Suppressor macrophage treated with lipopolysaccharide for 1 hour (primary cell): ENCODE measurements around the gene SLC6A6.
"Not testable (repeated sequence)": the region's sequence is repeated elsewhere in the genome, so short reads cannot be mapped to it uniquely, and the experiment has no call there.

Source experiments
- DNase-seq, 3 donors: peaks; one replicate each; pipeline ENCODE4 v3.0.0-alpha.2; 2020 to 2022

Gene SLC6A6

DNA sequence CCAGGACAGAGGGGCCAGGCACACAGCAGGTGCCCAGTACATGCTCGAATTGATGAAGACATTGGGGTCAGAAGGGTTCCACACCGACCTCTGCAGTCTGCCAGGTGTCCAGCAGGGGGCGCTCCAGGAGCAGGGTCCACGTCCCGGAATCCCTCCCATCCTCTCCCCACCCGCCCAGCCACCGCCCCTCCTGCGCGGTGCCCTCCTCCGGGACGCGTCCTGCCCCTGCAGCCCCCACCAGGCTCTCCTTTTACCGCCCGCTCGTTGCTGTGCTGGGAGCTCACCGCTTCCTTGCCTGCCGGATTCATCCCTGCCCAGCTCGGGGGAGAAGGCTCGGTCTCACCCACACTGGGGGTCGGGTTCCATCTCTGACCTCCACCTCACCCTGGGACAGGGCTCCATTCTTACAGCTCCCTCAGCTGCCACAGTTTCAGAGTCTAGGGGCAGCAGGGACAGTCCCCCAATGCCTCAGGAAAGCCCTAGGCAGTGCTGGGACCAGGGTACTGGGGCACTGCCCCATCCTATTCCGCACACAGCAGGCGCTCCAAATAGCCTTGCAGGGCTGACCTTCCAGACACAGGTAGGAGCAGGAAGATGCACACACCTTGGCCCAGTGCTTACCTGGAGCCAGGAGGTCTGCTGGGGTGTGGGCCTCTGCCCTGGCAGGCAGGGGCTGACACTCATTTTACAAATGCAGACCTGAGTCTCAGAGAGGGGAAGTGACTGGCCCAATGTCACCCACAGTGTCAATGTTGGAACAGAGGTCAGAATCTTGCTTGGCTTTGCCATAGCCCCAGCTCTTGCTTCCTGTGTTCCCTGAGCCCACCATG is 106.8 kb downstream of the SLC6A6 start:
- peak; percentile 53 to 77 (median 60) for DNase-seq

DNA sequence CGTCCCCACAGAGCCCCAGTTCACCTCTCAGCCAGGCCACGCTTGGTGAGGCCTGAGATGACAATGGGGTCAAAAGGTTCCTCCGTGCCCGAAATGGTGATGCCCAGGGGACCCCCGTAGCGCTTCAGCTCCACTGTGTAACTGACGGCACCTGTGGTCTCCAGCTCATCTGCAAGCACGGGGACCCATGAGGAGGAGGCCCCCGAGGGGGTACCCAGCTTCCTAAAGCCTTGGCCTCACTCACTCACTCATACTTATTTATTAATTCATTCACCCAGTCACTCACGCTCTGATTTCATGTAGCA is 107.3 kb downstream of the SLC6A6 start:
- no peak for DNase-seq

DNA sequence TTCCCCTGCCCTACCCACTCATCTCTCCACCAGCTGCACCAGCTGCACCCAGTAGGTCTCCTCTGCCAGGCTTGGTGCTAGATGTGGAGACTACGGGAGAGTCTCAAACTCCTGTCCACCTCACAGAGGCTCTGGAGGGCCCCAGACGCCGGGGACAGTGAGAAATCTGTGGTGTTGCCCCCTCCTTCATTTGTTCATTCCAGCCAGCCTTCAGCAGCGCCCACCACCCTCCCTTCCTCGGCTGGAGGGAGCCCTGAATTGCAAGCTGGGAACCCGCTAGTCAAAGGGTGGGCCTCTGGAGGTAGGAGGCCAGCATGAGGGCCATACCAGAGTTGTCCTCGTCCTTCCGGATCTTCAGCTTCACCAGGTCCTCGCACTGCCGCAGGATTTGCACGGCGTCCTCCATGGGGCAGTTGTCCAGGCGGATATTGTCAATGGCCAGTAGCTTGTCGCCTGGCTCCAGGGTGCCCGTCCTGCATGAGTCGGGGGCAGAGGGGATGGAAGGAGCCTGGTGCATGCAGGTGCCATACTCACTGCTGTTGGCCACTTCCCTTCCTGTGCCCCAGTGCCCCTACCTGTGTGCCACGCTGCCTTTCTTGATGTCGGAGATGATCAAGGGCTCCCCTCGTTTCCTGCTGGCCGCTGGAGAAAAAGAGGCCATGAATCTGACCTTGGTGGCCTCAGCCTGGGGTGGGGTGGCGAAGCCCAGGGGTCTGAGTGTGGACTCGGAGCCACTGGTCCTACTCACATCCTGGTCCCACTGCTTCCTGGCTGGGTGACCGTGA is 108.6 kb downstream of the SLC6A6 start:
- no peak for DNase-seq

DNA sequence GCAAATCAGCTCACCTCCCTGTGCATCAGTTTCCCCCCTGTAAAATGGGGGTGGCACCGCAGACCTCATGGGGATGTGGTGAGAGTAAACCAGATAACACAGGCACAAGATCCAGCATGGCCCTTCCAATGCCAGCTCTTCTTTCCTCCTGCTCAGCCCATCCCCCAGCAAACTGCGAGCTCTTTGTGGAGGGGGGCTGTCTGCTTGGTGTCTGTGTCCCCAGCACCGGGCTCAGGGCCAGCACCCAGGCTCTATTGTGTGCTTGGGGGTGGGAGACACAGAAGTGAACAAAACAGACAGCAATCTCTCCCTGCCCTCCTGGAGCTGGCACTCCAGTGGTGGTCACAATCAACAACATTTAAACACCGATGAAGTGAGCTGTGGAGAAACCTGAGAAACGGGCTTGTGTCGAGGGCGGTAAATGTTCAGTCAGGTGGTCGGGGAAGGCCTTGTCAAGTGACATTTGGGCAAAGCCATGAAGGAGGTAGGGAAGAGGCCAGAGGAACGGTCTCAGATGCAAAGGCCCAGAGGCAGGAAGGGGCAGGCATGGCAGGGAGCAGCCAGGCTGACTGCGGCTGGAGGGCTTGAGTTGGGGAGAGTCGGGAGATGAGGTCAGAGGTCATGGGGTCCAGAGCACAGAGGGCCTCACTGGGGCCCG is 109.3 kb downstream of the SLC6A6 start:
- no peak for DNase-seq

DNA sequence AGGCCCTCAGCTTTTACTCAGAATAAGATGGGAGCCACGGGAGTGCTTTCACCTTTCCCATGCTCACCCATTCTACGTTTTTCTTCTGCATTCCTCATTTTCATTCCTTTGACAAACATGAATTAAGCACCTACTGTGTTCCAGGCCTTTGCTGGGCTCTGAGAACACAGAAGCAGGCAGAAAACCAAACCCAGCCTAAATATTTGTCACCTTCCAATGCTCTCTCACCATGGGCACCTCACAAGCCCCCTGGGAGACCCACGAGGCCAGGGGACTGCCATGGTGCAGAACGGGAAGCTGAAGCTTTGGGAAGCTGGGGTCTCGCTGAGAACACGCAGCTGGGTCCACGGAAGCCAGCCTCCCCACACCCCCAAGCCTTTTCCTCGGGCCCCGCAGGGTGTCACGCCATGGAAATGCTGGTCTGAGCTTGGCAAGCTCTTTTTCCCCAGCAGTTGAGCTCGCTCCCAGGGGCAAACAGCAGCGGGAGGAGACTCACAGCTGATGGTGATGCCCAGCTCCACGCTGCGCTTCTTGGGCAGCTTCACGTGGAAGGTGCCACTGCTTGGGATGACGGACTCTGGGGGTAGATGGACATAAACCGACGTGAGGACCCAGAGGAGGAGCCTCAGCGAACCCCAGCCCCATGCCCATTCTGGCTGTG is 110.0 kb downstream of the SLC6A6 start:
- no peak for DNase-seq

DNA sequence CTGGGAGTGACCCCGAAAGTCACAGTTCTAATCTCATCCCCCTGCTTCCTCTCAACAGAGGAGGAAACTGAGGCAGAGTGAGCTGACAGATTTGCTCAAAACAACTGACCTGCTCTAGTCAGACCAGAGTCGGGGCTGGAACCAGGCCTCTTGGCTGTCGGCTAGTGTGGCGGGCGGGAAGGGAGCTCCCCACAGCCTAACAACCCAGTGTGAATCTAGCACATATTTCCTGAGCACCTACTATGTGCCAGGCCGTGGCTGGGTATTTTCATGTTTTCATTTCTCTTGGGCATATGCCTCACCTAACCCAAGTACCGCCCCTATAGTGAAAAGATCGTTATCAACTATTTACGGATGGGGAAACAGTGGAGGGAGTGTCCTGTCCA is 110.5 kb downstream of the SLC6A6 start:
- DNase-seq = no peak

DNA sequence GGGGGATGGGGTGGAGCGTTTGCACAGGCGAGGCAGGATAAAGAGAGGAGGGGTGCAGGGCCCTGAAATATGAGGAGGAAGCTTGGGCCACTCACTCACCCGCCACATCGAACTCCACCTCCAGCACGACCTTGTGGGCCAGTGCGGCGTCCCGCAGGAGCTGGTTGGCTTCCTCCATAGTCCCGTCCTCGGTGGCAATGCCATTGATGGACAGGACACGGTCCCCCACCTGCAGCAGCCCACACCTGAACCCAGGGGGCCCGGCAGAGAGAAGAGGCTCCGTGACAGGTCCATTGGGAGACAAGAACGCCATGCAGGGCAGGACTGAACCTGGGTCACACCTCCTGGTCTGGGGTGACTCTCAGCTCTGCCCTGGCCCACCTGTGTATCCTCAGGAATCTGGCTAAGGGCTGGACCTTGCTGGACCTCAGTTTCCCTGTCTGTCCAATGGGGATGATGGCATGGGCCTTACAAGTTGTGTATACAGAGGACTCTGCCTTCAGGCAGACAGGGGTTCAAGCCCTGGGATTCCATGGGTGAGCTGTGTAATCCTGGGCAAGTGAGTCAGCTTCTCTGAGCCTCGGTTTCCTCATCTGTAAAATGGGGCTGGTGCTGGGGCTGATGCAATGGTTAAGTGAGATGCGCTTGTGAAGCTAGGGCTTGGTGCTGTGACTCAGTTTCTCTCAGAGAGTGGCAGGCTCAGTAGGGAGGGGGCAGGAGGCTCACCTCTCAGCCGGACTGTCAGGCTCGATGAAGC is 111.3 kb downstream of the SLC6A6 start:
- no peak for DNase-seq

DNA sequence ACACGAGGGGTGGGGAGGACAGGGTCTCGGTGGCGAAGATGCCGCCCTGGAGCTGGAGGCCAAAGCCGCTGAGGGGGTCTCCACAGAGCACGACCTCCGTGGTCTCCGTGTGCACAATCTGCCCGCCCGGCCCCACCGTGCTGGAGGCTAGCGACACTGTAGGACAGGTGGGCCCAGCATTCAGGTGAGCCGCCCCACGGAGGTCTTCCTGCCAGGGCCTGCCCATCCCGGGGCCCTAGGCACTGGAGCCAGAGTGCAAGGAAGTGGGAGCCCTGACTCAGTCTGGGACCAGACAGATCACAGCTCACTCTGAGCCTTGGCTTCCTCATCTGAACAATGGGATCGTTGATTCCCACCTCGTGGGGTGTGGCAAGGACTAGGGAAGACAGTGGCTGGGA is 111.9 kb downstream of the SLC6A6 start:
- no peak for DNase-seq

DNA sequence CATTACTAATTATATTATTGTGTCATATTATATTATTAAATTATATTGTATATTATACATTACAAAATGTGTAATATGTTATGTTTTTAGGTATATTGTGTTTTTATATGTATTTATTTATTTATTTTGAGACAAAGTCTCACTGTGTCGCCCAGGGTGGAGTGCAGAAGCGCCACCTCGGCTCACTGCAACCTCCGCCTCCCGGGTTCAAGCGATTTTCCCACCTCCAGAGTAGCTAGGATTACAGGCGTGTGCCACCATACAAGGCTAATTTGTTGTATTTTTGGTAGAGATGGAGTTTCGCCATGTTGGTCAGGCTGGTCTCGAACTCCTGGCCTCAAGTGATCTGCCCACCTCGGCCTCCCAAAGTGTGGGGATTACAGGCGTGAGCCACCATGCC is 113.1 kb downstream of the SLC6A6 start:
- DNase-seq = not testable (repeated sequence)

DNA sequence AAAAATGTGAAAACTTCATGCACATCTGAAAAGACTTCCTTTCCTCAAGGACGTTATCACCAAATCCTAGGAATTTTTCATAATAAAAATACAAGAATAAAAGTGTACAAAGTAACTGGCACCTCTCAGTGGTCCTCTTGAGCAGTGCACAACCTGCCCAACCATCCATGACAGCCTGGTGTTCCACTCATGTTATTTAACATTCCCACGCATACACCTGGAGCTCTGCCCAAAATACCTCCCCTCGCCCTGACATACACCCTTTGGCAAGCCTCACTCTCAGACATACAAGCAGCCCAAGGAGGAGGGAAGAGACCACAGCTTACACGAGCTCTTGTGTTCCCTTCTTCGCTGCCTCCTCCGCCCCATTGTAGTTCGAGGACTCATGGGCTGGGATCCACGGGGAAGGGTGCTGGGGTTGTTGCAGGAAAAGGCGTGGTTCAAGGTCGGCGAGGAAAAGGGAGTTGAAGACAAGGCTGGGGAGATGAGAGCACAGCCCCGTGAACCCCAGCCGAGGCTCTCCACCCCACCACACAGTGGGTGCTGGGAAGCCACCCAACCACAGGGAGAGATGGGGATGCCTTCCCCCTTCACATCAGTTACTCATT is 114.4 kb downstream of the SLC6A6 start:
- DNase-seq = no peak

DNA sequence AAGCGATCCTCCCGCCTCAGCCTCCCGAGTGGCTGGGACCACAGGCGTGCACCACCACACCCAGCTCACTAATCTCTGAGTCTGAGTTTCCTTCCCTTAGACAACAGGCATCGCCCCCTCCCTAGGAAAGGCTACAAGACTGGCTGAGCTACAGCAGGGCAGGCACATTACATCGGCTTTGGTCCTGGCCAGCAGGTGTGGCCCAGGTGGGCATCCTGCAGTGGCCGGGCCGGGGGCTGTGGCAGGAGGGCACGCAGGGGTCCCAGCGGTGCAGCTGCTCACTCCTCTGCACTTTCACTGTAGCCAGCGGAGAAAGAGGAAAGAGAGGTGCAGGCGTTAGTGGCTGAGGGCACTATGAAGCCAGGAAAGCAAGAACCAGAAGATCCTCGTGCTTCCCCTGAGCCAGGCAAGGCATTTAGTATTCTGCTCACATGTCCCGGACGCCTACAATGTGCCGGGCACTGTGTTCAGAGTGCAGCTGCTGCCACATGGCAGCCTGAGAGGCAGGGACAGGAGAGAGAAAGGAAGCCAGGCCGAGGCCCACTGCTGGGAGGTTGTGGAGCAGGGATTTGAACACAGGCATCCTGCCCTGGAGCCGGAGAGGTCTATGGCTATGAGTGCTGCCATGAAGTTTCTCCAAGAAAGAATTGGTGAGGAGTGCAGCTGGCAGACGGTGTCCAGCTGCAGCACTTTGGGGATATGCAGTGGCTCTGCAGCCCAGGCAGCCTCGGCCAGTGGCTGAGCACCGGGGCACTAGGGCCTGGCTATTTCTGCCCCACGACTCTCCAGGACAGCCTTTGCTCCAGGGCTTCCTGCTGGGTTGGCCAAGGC is 115.4 kb downstream of the SLC6A6 start:
- no peak for DNase-seq

DNA sequence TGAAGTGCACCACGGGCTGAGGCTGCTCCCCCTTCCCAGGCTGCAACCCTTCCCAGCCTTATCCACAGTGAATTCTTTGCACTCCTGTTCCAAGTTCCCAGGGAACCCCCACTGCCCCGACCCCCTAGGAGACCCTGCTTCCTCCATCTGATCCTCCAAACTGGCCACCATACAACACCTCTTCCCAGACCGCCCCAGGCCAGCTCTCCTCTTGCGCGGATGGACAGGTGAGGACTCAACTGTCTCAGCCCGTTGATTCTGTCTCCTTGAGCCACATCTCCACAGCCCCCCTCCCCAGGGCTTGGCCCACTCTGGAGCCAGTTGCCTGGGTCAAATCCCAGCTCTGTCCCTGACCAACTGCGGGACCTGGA is 116.0 kb downstream of the SLC6A6 start:
- DNase-seq = no peak

DNA sequence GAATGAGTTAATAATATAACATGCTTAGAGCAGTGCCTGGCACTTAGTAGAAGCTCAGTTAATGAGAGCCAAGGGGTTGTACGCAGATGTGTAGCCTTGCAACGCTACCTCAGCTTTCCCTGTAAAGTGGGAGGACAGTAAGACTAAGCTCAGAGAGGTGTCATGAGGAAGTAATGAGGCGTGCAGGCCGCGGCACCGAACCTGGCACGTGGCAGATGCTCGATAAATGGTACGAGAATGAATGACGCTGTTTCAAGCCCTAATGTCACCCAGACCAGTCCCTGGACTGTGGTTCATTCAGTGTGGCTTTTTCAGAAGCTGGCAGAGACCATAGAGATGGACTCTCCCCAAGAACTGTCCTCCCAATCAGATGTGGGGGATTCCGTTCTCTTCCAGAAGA is 116.5 kb downstream of the SLC6A6 start:
- DNase-seq = no peak

DNA sequence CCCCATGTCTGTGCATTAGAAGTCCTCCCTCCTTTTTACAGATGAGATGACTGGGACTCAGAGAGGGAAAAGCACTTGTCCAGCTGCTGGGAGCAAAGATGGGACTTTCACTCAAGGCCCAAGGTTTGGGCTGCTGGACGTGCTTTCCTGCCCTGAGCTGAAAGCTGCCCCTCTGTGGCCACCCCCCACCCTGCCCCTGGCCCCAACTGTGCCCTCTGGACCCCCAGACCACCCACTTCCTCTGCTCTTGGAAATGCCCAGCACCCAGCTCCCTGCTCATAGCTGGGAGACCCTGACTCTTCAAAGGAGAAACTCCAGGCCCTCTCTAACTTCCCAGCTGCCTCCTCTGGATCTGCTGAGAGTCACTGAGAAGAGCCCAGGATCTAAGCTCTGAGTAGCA is 117.0 kb downstream of the SLC6A6 start:
- no peak for DNase-seq

DNA sequence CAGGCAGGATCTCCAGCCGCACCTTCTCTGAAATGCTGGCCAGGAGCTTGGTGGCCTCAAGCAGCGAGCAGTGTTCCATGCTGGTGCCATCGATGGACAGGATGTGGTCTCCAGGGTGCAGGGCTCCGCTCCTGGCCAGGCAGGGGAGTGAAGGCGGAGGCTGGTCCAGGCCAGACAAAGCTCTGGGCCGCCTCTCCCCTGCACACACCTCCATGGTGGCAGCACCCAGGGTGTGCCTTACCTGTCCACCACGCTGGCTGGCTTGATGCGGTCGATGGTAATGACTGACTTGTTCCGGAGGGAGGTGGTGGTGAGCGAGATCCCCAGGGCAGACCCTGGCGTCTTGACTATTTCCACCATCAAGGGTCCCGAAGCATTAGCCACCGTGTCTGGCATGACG is 117.7 kb downstream of the SLC6A6 start:
- DNase-seq = no peak

DNA sequence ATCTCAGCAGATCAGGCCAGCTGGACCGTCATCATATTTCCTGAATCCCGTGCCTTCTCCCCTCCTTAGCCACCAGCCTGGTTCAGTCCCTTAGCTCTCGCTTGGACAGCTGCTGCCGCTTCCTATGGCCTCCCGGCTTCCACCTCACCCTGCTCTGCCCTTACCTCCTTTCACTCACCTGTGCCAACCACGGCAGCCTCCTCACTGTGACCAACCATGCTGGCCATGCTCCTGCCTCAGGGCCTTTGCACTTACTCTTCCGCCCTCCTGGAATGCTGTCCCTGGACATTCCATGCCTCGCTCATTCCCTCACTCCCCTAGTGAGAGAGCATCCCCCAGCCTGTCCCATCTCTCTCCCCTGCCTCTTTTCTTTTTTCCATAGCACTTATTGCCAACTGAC is 118.6 kb downstream of the SLC6A6 start:
- DNase-seq = no peak

DNA sequence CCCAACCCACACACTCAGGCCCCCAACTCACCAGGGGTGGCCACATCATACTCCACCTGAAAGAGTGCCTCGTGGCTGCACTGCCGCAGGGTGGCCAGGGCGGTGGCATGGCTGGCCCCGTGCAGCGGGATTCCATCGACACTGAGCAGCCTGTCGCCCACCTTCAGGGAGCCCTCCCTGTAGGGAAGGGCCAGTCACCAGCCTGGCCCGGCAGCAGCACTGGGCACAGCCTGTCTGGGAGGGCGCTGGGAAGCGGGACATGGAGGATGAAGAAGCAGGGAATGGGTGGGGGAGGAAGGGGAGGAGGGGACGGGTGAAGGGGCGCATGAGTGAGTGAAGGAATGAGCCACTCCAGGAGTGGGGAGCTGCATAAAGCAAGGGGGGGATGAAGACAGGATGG is 119.2 kb downstream of the SLC6A6 start:
- DNase-seq = no peak

DNA sequence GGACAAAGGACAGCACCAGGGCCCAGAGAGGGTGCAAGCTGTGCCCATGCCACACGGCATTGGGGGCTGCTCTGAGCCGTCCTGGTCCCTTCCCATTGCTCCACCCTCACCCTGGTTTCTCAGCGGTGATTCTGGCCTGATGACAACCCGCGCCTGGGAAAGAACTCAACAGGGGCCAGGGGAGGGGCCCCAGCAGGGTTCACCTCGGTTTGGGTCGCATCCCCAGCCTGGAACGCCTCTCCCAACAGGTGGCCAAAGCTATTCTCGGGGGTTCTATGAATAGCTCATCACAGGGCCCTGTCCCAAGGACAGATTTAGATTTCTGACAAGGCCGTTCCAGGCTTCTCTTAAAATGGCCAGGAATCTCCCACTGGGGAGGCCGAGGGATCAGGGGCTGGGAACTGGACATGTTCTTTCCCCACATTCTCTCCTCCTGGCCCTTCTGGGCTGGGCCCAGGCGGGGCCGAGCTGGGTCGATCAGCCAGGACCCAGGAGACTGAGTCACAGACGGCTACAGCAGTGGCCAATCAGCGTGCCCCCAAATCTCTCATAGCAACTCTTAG is 119.8 kb downstream of the SLC6A6 start:
- no peak for DNase-seq

DNA sequence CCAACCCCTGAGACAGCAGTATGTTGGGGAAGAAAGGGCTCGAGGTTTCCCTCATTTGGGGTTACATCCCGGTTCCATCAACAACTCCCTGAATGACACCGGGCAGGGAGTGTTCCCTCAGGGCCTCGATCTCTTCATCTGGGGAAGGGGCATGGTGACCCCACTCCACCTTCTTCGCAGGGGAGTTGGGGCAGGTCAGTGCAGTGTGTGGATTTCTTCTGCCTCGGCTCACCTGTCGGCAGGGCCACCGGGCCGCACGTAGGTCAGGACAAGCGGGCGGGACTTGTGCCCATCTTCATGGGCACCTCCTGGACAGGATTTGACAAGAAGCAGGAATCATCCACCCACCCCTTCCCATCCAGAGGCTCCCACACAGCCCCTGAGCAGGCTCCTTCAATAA is 120.4 kb downstream of the SLC6A6 start:
- DNase-seq = no peak

DNA sequence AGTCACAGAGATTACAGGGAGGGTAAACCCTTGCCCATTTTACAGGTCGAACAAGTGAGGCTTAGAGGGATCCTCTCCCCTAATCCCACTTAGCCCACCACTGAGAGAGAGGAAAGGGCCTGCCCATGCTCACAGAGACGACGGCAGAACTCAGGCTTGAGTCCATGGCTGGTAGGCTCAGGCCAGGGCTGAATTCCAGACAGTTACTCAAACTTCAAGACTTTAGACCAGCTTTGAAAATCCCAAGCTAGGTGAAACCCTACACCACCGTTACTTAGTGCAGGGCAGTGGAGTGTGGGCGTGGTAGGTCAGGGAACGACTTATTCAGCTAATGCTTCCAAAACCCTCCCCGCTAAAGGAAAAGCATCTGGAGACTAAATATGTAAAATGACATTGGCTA is 121.4 kb downstream of the SLC6A6 start:
- no peak for DNase-seq

DNA sequence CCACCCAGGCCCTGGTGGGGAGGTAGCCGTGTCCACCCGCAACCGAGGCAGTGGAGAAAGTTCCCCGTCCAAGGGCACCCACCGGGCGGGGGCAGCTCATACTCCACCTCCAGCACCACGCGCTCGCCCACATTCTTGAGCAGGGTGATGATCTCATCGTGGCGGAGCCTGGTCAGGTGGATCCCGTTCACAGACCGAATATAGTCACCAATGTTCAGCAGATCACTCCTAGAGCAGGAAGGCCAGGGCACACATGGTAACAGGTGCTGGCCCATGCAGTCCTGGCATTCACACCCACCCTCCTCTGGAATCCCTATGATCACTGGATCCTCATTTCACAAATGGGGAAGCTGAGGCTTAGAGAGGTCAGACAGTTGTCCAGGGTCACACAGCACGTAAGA is 121.9 kb downstream of the SLC6A6 start:
- no peak for DNase-seq
